ENCODE data around the gene ZNF165.

The ZNF165 gene

DNA sequence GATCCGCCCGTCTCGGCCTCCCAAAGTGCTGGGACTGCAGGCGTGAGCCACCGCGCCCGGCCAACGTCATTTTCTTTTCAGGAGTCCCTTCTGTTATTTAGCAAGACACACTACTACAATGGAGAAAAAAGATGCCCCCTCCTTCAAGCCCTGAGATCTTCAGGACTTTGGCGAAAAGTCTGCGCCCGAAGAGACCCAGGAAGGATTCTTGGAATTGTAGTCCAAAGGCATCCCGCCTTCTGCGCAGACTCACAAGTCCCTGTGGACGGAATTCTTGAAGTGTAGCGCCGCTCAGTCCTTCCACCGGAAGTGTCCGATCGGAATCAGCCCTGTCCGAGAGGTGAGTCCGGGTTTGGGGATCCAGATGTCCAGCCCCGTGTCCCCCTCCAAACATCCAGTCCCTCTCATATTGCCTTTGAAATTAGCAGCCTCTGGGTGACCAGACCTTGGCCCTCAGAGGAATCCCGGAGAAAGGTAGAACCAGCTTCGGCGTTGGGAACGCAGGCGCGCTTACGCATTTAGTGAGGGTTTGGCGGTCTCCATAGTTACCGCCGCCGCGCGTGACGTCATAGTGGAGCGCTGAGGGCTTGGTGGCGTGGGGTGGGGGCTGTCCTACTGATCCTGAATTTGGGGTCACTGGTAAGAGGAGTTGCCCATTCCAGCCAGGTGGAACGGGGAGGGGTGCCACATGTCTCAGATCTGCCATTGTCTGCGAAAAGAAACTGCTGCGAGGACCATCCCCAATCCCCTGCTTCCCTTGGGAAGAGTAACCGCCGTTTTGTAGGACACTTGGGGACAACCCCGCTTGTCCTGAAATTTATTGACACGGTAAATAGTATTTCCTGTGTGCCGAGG is 490 bp downstream of the ZNF165 start (continued):
- TF ChIP-seq, protein P1, sequence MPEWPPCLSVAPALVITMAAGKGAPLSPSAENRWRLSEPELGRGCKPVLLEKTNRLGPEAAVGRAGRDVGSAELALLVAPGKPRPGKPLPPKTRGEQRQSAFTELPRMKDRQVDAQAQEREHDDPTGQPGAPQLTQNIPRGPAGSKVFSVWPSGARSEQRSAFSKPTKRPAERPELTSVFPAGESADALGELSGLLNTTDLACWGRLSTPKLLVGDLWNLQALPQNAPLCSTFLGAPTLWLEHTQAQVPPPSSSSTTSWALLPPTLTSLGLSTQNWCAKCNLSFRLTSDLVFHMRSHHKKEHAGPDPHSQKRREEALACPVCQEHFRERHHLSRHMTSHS (tag by site-specific recombination; IDR thresholded peaks at IDR 0.05), result no peak
- no peak; the same call in 1 of the 2 replicates for TF ChIP-seq ZNF624 (tag by site-specific recombination; IDR thresholded peaks at IDR 0.05)
- peak; percentile 94 for TF ChIP-seq ZNF518A (tag by site-specific recombination; conservative IDR thresholded peaks at IDR 0.05; ENCODE audit: low read depth)
- peak; percentile 94 for TF ChIP-seq SP7 (tag by site-specific recombination; IDR thresholded peaks at IDR 0.05)
- TF ChIP-seq ZNF585B (tag by site-specific recombination; IDR thresholded peaks at IDR 0.05), result no peak
- TF ChIP-seq, protein P2, sequence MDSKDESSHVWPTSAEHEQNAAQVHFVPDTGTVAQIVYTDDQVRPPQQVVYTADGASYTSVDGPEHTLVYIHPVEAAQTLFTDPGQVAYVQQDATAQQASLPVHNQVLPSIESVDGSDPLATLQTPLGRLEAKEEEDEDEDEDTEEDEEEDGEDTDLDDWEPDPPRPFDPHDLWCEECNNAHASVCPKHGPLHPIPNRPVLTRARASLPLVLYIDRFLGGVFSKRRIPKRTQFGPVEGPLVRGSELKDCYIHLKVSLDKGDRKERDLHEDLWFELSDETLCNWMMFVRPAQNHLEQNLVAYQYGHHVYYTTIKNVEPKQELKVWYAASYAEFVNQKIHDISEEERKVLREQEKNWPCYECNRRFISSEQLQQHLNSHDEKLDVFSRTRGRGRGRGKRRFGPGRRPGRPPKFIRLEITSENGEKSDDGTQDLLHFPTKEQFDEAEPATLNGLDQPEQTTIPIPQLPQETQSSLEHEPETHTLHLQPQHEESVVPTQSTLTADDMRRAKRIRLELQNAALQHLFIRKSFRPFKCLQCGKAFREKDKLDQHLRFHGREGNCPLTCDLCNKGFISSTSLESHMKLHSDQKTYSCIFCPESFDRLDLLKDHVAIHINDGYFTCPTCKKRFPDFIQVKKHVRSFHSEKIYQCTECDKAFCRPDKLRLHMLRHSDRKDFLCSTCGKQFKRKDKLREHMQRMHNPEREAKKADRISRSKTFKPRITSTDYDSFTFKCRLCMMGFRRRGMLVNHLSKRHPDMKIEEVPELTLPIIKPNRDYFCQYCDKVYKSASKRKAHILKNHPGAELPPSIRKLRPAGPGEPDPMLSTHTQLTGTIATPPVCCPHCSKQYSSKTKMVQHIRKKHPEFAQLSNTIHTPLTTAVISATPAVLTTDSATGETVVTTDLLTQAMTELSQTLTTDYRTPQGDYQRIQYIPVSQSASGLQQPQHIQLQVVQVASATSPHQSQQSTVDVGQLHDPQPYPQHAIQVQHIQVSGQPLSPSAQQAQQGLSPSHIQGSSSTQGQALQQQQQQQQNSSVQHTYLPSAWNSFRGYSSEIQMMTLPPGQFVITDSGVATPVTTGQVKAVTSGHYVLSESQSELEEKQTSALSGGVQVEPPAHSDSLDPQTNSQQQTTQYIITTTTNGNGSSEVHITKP (tag by site-specific recombination; IDR thresholded peaks at IDR 0.05), result peak; percentile 81
- peak; percentile 87 for TF ChIP-seq ZNF76 (tag by site-specific recombination; IDR thresholded peaks at IDR 0.05; ENCODE audit: borderline replicate concordance, low read depth)
- TF ChIP-seq PATZ1 (tag by site-specific recombination; IDR thresholded peaks at IDR 0.05), result peak; percentile 77
- no peak for TF ChIP-seq ZNF555 (tag by site-specific recombination; conservative IDR thresholded peaks at IDR 0.05)
- peak; percentile 54; the same call in 1 of the 2 replicates for TF ChIP-seq MYNN (tag by site-specific recombination; IDR thresholded peaks at IDR 0.05; ENCODE audit: borderline replicate concordance)
- TF ChIP-seq ZNF510 (tag by site-specific recombination; IDR thresholded peaks at IDR 0.05; ENCODE audit: insufficient replicate concordance), result no peak
- 0 out of 2 replicates have a peak, but pooled peaks have one; percentile 50 for TF ChIP-seq ZNF10 (tag by site-specific recombination; IDR thresholded peaks at IDR 0.05)
- peak; percentile 77; the same call in 1 of the 2 replicates for TF ChIP-seq ZSCAN18 (tag by site-specific recombination; IDR thresholded peaks at IDR 0.05)
- TF ChIP-seq ZNF18 (tag by site-specific recombination; IDR thresholded peaks at IDR 0.05), result no peak
- no peak for TF ChIP-seq SALL2 (tag by site-specific recombination; IDR thresholded peaks at IDR 0.05; ENCODE audit: borderline replicate concordance)
- no peak for TF ChIP-seq ZNF426 (tag by site-specific recombination; IDR thresholded peaks at IDR 0.05)
- no peak for TF ChIP-seq ZNF658 (tag by site-specific recombination; IDR thresholded peaks at IDR 0.05)
- TF ChIP-seq ZIC2 (tag by site-specific recombination; IDR thresholded peaks at IDR 0.05), result no peak; the same call in 1 of the 2 replicates
- TF ChIP-seq ZNF155 (tag by site-specific recombination; IDR thresholded peaks at IDR 0.05), result no peak
- no peak for TF ChIP-seq ZNF701 (tag by site-specific recombination; IDR thresholded peaks at IDR 0.05)
- TF ChIP-seq ZNF16 (tag by site-specific recombination; IDR thresholded peaks at IDR 0.05; ENCODE audit: low read depth), result no peak
- peak; percentile 67 for TF ChIP-seq ZNF664 (tag by site-specific recombination; IDR thresholded peaks at IDR 0.05)
- TF ChIP-seq ZNF791 (tag by site-specific recombination; IDR thresholded peaks at IDR 0.05), result no peak

Measured in HEK293 (cell line).